Measurements from ENCODE around the gene SETMAR. TPM values are rescaled to one million over a fixed set of nuclear protein-coding genes. Genes with fewer than 3 reads are reported as not detected.

Gene SETMAR
- total and polyA plus RNA-seq, 2 of the 8 experiments (the other 6 are each of a cell fraction or from before 2014, with no cell fraction given): 16.1 to 25.3 TPM

DNA sequence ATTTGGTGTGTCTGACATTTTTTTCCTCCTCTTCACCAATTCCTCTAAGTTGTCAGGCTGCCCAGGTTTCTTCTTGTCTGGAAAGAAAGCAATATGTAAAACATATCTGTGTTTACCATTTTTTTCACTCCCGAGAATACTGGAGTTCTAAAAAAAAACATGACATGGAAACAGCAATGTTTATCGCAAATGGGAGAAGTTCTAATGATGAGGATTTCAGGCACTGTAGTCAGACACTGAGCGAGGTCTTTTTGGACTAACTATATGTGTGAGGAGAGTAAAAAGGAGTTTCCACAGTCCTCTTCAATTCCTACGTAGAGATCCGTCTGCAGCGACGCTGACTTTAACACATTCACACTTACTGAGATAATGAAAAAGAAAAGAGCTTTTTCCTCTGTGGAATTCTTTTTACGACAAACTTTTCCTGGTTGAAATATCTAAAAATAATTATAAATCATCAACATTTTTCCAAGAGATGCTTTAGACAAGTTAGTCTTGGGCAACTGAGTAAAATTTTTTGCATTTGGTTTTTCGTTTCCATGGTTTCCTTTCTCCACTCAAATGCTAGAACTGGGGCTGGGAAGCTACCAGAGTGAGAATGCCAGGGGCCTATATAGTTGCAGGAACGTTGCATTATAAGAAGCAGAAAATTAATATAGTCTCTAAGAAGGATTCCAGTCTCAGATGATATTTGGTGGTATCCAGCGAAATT, 8.4 kb upstream of the SETMAR start (continued):
- no peak for TF ChIP-seq EP300 (IDR thresholded peaks at IDR 0.05; ENCODE audit: borderline replicate concordance in 1 of 2, low read depth in 2 of 2, low read length in 2 of 2)
- TF ChIP-seq, protein P1, sequence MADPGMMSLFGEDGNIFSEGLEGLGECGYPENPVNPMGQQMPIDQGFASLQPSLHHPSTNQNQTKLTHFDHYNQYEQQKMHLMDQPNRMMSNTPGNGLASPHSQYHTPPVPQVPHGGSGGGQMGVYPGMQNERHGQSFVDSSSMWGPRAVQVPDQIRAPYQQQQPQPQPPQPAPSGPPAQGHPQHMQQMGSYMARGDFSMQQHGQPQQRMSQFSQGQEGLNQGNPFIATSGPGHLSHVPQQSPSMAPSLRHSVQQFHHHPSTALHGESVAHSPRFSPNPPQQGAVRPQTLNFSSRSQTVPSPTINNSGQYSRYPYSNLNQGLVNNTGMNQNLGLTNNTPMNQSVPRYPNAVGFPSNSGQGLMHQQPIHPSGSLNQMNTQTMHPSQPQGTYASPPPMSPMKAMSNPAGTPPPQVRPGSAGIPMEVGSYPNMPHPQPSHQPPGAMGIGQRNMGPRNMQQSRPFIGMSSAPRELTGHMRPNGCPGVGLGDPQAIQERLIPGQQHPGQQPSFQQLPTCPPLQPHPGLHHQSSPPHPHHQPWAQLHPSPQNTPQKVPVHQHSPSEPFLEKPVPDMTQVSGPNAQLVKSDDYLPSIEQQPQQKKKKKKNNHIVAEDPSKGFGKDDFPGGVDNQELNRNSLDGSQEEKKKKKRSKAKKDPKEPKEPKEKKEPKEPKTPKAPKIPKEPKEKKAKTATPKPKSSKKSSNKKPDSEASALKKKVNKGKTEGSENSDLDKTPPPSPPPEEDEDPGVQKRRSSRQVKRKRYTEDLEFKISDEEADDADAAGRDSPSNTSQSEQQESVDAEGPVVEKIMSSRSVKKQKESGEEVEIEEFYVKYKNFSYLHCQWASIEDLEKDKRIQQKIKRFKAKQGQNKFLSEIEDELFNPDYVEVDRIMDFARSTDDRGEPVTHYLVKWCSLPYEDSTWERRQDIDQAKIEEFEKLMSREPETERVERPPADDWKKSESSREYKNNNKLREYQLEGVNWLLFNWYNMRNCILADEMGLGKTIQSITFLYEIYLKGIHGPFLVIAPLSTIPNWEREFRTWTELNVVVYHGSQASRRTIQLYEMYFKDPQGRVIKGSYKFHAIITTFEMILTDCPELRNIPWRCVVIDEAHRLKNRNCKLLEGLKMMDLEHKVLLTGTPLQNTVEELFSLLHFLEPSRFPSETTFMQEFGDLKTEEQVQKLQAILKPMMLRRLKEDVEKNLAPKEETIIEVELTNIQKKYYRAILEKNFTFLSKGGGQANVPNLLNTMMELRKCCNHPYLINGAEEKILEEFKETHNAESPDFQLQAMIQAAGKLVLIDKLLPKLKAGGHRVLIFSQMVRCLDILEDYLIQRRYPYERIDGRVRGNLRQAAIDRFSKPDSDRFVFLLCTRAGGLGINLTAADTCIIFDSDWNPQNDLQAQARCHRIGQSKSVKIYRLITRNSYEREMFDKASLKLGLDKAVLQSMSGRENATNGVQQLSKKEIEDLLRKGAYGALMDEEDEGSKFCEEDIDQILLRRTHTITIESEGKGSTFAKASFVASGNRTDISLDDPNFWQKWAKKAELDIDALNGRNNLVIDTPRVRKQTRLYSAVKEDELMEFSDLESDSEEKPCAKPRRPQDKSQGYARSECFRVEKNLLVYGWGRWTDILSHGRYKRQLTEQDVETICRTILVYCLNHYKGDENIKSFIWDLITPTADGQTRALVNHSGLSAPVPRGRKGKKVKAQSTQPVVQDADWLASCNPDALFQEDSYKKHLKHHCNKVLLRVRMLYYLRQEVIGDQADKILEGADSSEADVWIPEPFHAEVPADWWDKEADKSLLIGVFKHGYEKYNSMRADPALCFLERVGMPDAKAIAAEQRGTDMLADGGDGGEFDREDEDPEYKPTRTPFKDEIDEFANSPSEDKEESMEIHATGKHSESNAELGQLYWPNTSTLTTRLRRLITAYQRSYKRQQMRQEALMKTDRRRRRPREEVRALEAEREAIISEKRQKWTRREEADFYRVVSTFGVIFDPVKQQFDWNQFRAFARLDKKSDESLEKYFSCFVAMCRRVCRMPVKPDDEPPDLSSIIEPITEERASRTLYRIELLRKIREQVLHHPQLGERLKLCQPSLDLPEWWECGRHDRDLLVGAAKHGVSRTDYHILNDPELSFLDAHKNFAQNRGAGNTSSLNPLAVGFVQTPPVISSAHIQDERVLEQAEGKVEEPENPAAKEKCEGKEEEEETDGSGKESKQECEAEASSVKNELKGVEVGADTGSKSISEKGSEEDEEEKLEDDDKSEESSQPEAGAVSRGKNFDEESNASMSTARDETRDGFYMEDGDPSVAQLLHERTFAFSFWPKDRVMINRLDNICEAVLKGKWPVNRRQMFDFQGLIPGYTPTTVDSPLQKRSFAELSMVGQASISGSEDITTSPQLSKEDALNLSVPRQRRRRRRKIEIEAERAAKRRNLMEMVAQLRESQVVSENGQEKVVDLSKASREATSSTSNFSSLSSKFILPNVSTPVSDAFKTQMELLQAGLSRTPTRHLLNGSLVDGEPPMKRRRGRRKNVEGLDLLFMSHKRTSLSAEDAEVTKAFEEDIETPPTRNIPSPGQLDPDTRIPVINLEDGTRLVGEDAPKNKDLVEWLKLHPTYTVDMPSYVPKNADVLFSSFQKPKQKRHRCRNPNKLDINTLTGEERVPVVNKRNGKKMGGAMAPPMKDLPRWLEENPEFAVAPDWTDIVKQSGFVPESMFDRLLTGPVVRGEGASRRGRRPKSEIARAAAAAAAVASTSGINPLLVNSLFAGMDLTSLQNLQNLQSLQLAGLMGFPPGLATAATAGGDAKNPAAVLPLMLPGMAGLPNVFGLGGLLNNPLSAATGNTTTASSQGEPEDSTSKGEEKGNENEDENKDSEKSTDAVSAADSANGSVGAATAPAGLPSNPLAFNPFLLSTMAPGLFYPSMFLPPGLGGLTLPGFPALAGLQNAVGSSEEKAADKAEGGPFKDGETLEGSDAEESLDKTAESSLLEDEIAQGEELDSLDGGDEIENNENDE (IDR thresholded peaks at IDR 0.05; ENCODE audit: insufficient replicate concordance, low read length): no peak
- TF ChIP-seq TAF1 (IDR thresholded peaks at IDR 0.05; ENCODE audit: low read depth, low read length): no peak
- no peak for TF ChIP-seq RNF2 (IDR thresholded peaks at IDR 0.05; ENCODE audit: borderline replicate concordance, low read depth, low read length, missing control alignments, poor library complexity, severe bottlenecking)
- no peak for TF ChIP-seq SIN3A (conservative IDR thresholded peaks at IDR 0.05 in 1 of 2, IDR thresholded peaks at IDR 0.05 in 1 of 2; ENCODE audit: low read depth in 1 of 2, low read length in 2 of 2)
- TF ChIP-seq SP1 (IDR thresholded peaks at IDR 0.05; ENCODE audit: low read depth, low read length): no peak
